Endothelial cell of umbilical vein (primary cell): Measurements from ENCODE around the gene WNT6. TPM values are rescaled to one million over a fixed set of nuclear protein-coding genes. Genes with fewer than 3 reads are reported as not detected.

ENCODE experiments used
- BruUV-seq: library from RNA; stranded (reverse); fragments of 400-500 nt; replicated peaks from 2 replicates; lab custom pipeline; 2021; lab: Mats Ljungman, UMichigan
- CTCF ChIA-PET: fragments of 300-600, 350-600 bp; sonication (Branson Sonifier 250); formaldehyde crosslinking; loops from one replicate; lab custom pipeline; 2021; ENCODE audit warnings: antibody characterized with exemption, inconsistent platforms; lab: Charles Lee
- POLR2A ChIA-PET: fragments of 300-600, 350-600 bp; sonication (Branson Sonifier 250); formaldehyde crosslinking; loops from one replicate; lab custom pipeline; 2021; ENCODE audit warnings: antibody characterized with exemption, inconsistent platforms; lab: Charles Lee
- DNase-seq: peaks from one replicate; pipeline ENCODE4 v3.0.0-alpha.2; 2011; ENCODE audit warnings: low read depth, low spot score
- FAIRE-seq: peaks from 2 replicates; lab custom pipeline; 2011; peaks lifted over from hg19 to GRCh38; lab: Jason Lieb, UNC
- H2AFZ ChIP-seq: 2 replicates; pipeline ENCODE4 v1.6.0; 2012; ENCODE audit warnings: low read depth, low read length, control low read depth, inconsistent platforms
- H3K27ac ChIP-seq: 2 replicates; pipeline ENCODE4 v1.5.1; 2011; ENCODE audit warnings: low read depth, mild to moderate bottlenecking, control low read depth, low read length, moderate library complexity; ENCODE audit not compliant: insufficient read depth
- H3K27me3 ChIP-seq, 2 experiments: 2 replicates each; pipeline versions ENCODE4 v1.6.0 to v1.6.1; 2011; ENCODE audit warnings: low read length in 2 of 2, mixed read lengths in 1 of 2; ENCODE audit not compliant: control insufficient read depth in 2 of 2, insufficient read depth in 2 of 2
- H3K36me3 ChIP-seq, 2 experiments: 2 replicates in 1 of 2; 3 replicates in 1 of 2; pipeline ENCODE4 v1.5.1; 2011; ENCODE audit warnings: low read length in 2 of 2, mild to moderate bottlenecking in 1 of 2, moderate library complexity in 1 of 2; ENCODE audit not compliant: control insufficient read depth in 2 of 2, insufficient read depth in 2 of 2; ENCODE audit errors: extremely low read depth in 1 of 2
- H3K4me1 ChIP-seq: 3 replicates; pipeline ENCODE4 v1.5.1; 2011; ENCODE audit warnings: mild to moderate bottlenecking, low read length; ENCODE audit not compliant: control insufficient read depth, insufficient read depth; ENCODE audit errors: extremely low read depth
- H3K4me2 ChIP-seq: 2 replicates; pipeline ENCODE4 v1.6.1; 2011; ENCODE audit warnings: low read length, control low read depth, mixed read lengths; ENCODE audit not compliant: insufficient read depth
- H3K4me3 ChIP-seq, 3 experiments: fragments of 200-600 bp in 1 of 3; sonication (generic), shearing (Covaris generic) in 1 of 3; replicated peaks in 1 of 3; 2 replicates each; pipeline ENCODE4 v1.5.1; 2011 to 2016; ENCODE audit warnings: control low read depth in 3 of 3, low read length in 3 of 3, mild to moderate bottlenecking in 2 of 3, inconsistent platforms in 1 of 3, low read depth in 1 of 3, moderate library complexity in 1 of 3; ENCODE audit not compliant: insufficient read depth in 1 of 3
- H3K79me2 ChIP-seq: 2 replicates; pipeline ENCODE4 v1.6.0; 2012; ENCODE audit warnings: low read length, inconsistent platforms; ENCODE audit not compliant: control insufficient read depth, insufficient read depth
- H3K9ac ChIP-seq: replicated peaks from 2 replicates; pipeline ENCODE3; 2011; ENCODE audit warnings: low read length, control low read depth; ENCODE audit not compliant: insufficient read depth; ENCODE audit errors: extremely low read depth
- H3K9me1 ChIP-seq: replicated peaks from 3 replicates; pipeline ENCODE4 v1.6.0; 2011; ENCODE audit warnings: mild to moderate bottlenecking, low read length; ENCODE audit not compliant: control insufficient read depth, insufficient read depth; ENCODE audit errors: extremely low read depth
- H3K9me3 ChIP-seq: replicated peaks from 2 replicates; pipeline ENCODE4 v1.5.1; 2012; ENCODE audit warnings: low read length, inconsistent platforms; ENCODE audit not compliant: control insufficient read depth, insufficient read depth
- H4K20me1 ChIP-seq: replicated peaks from 2 replicates; pipeline ENCODE3; 2011; ENCODE audit warnings: mild to moderate bottlenecking, low read length; ENCODE audit not compliant: control insufficient read depth, insufficient read depth; ENCODE audit errors: extremely low read depth
- CTCF ChIP-seq, 2 donors: IDR thresholded peaks; 1 replicate in 1 of 2; 2 replicates in 1 of 2; pipeline ENCODE4 v1.5.1; 2011; ENCODE audit warnings: low read length in 2 of 2, mild to moderate bottlenecking in 2 of 2, moderate library complexity in 2 of 2, control low read depth in 1 of 2, inconsistent platforms in 1 of 2, low read depth in 1 of 2; ENCODE audit not compliant: insufficient read depth in 1 of 2; ENCODE audit errors: extremely low read depth in 1 of 2
- EZH2 ChIP-seq: IDR thresholded peaks from 2 replicates; pipeline ENCODE4 v1.6.1; 2012; ENCODE audit warnings: borderline replicate concordance, low read depth, mild to moderate bottlenecking, moderate library complexity, low read length, inconsistent platforms; ENCODE audit not compliant: severe bottlenecking
- FOS ChIP-seq: IDR thresholded peaks from 2 replicates; pipeline ENCODE4 v1.6.1; 2011; ENCODE audit warnings: mild to moderate bottlenecking, low read length, moderate library complexity, borderline replicate concordance; ENCODE audit not compliant: insufficient read depth
- GATA2 ChIP-seq: IDR thresholded peaks from 2 replicates; pipeline ENCODE4 v1.7.0; 2011; ENCODE audit warnings: low read depth, mild to moderate bottlenecking, moderate library complexity, mixed read lengths, low read length; ENCODE audit not compliant: insufficient read length, insufficient read depth
- JUN ChIP-seq: IDR thresholded peaks from 2 replicates; pipeline ENCODE4 v1.6.1; 2011; ENCODE audit warnings: borderline replicate concordance, low read depth; ENCODE audit not compliant: insufficient read length, insufficient read depth
- MAX ChIP-seq: IDR thresholded peaks from 2 replicates; pipeline ENCODE4 v1.6.1; 2011; ENCODE audit not compliant: insufficient read depth, insufficient read length
- MYC ChIP-seq: IDR thresholded peaks from one replicate; pipeline ENCODE4 v1.6.1; 2011; ENCODE audit warnings: mild to moderate bottlenecking, low read depth, low read length
- POLR2A ChIP-seq: IDR thresholded peaks from 2 replicates; pipeline ENCODE4 v1.6.1; 2012; ENCODE audit warnings: low read depth, mild to moderate bottlenecking, control low read depth, low read length
- POLR2AphosphoS5 ChIP-seq: IDR thresholded peaks from 2 replicates; pipeline ENCODE4 v1.6.1; 2012; ENCODE audit warnings: low read depth, mild to moderate bottlenecking, control low read depth, low read length, moderate library complexity; ENCODE audit not compliant: insufficient read depth
- dilution Hi-C: fragments of 300-500 bp; cut with MboI; formaldehyde crosslinking; loops from one replicate; pipeline ENCODE4 v1.15.0; 2019; ENCODE audit warnings: low sequenced_read_pairs; ENCODE audit not compliant: extremely low pct_ligation_motif_present
- intact Hi-C: fragments of 100-400 bp; cut with micrococcal nuclease; formaldehyde crosslinking; loops from one replicate; pipeline ENCODE4 v1.10.0; 2022
- polyA plus RNA-seq, 4 experiments: library from polyadenylated mRNA; depleted of rRNA in 3 of 4; stranded (reverse) in 3 of 4; unstranded in 1 of 4; fragments of >200 nt; gene quantifications; 2 replicates each; pipeline versions ENCODE4 v1.2.1 to v1.2.3, GENCODE V29; 2011 to 2012; ENCODE audit warnings: missing spikeins in 1 of 4
- total RNA-seq: library from RNA; stranded (reverse); gene quantifications from 2 replicates; pipeline ENCODE4 v1.2.3, GENCODE V29; 2021

The WNT6 gene
- total and polyA plus RNA-seq, 2 donors (not counting 3 experiments of a cell fraction or from before 2014, with no cell fraction given), result not detected

- Histone ChIP-seq H3K36me3 (no peaks in the 10 kb centered on the region), H3K4me1 (no peaks in the 10 kb centered on the region), H3K9ac (no peak overlapping the region), H3K27me3 (peaks cover 74 to 80% of the 10 kb centered on the region in 2 experiments), H4K20me1 (no peaks in the 10 kb centered on the region), H3K9me3 (no peaks in the 10 kb centered on the region), H3K9me1 (no peaks in the 10 kb centered on the region), H3K79me2 (no peaks in the 10 kb centered on the region), H2AFZ (no peak overlapping the region), H3K4me3 (no peak overlapping the region), H3K4me2 (no peak overlapping the region), H3K27ac (no peak overlapping the region)
- CTCF ChIA-PET, result interaction anchor here (1.4 to 10.5 kb wide), 2 partner anchors 15 to 32 kb away, joined by 3 to 362 read pairs; no protein-coding TSS in a partner anchor
- POLR2A ChIA-PET, result no interaction called here
- dilution Hi-C loops, result no loop called here
- intact Hi-C loops, result loop anchor here (10.0 kb wide), 1 partner anchor 275 kb away; no protein-coding TSS in a partner anchor
- no TSS peak for BruUV-seq
- FAIRE-seq, result no peak
- TF ChIP-seq EZH2, result no peak
- no peak for TF ChIP-seq MAX
- no peak for TF ChIP-seq JUN
- no peak for TF ChIP-seq FOS
- TF ChIP-seq CTCF (IDR thresholded peaks at IDR 0.05; ENCODE audit: extremely low read depth in 1 of 2, insufficient read depth in 1 of 2, low read depth in 1 of 2, low read length in 2 of 2), result no peak
- no peak for TF ChIP-seq MYC
- no peak for TF ChIP-seq GATA2
- no peak for TF ChIP-seq POLR2AphosphoS5
- no peak for TF ChIP-seq POLR2A
- no peak for DNase-seq
Observed at GRCh38 chr2:218879776-218880101, 20.1 kb downstream of the WNT6 start.
